ENCODE data around the gene SPACA7.
A peak's percentile ranks its signal among the peaks of the same experiment; 100 is the strongest.

SPACA7 gene

DNA sequence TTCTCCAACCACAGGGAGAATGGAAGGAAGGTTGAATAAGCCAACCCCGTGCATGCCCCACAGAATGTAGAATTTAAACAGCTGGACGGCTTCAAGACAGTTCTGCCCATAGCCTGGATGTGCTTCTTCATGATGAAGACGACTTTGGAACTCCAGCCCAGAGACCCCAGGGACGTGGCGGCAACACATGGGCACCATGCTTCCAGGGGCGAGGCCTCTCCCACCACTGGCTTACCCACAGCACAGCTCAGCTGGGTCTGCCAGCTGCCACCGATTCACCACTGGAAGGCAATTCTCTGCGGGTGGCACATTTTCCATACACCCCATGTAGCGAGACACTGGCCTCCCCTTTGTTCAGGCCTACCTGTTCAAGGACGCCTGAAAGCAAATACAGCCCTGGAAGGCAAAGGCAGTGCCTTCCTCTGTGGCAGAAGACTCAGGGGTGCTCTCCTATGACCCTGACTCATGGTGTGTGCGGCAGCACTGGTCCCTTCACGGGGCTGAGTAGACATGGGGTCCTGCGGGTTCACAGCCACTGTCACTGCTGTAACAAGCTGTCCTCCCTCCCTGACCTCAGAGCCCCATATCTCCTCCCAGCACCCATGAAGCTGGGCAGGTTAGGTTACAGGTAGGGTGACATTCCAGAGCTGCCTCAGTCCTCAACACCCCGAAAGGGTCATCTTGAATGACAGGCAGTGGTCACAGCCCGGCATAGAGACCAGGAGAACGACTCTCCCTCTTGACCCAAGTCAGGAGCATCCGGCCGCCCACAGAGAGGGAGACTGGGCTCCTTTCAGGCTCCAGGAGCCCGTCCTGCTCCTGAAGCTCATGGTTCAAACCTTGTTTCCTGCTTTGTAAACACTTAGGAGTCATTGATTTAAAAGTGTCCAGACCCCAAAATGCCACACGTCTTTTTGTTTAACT lies 72.7 kb downstream of the SPACA7 start:
- no peak for DNase-seq

DNA sequence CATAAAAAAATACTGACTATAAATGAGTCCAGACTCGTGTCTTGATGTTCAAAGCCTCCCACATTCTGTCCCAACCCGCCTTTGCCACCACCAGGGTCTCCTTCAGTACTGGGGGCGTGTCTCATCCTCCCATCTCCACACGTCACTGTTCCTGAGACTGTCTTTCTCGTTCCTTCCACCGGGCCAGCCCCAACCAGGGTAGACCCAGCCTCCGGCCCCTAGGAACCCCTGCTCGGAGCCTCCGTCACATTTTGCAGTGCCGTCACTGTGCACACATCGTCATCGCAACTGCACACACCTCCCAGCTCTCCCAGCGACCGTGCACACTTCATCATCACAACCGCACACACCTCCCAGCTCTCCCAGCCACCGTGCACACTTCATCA lies 73.4 kb downstream of the SPACA7 start:
- DNase-seq = no peak

DNA sequence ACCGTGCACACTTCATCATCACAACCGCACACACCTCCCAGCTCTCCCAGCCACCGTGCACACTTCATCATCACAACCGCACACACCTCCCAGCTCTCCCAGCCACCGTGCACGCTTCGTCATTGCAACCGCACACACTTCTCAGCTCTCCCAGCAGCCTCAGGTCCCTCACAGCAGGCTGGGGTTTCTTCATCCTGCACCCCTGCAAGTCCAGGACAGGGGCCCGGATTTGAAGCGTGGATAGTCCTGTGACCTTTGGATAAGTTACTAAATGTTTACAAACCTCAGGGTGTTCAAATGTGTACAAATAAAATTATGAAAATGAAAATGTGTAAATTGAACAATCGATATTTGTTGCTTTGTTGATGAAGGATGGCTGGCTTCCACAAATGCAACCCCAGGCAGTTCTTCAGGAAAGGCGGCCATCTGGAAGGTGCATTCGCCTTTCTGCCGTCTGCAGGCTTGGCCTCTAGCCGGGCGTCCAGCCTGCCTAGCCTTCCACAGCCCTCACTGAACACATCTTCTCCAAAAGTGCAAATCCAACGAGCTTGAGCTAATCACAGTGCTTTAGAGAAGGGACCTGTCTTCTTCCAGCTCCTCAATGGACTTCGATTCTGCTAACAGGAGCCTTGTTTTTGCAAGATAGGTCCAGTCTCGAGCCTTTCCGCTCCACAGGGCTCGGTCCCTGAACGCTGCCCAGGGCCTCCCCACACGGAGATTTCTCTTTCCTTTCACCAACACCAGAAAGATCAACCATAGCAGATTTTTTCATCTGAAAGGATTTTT lies 74.2 kb downstream of the SPACA7 start:
- no peak for DNase-seq

- peak; percentile 83 for DNase-seq
Measured at GRCh38 chr13:112450904-112451240, 74.7 kb downstream of the SPACA7 start.

- no peak for DNase-seq
Measured at GRCh38 chr13:112451512-112452379, 75.6 kb downstream of the SPACA7 start.

- DNase-seq = no peak
Measured at GRCh38 chr13:112452380-112453206, 76.4 kb downstream of the SPACA7 start.

DNA sequence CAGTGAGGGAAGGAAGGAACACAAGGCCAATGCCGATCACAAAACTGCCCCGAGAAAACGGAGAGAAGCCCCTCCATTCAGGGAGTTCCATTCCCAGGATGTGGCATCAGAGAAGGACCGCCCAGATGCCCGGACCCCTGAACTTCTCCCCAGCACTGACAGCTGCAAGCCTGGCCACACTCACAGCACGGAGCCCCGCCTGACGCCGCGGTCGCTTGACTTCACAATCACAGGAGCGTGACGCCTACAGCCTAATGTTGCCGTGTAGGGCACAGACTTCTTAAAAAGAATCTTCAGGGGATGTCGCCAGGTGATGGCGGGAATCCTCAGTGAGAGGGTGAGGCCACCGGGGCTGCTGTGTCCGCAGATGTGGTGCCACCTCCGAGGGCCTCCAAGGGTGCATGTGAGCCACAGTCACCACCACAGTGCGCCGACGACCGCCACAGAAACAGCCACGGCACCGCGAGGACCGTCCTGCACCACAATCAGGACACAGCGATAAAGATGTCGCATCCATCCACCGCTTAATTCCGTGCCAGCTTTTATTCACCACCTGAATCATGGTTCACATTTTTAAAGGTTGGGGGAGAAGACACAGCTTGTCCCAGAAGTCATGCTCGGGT lies 77.2 kb downstream of the SPACA7 start:
- DNase-seq = peak; percentile 38

DNA sequence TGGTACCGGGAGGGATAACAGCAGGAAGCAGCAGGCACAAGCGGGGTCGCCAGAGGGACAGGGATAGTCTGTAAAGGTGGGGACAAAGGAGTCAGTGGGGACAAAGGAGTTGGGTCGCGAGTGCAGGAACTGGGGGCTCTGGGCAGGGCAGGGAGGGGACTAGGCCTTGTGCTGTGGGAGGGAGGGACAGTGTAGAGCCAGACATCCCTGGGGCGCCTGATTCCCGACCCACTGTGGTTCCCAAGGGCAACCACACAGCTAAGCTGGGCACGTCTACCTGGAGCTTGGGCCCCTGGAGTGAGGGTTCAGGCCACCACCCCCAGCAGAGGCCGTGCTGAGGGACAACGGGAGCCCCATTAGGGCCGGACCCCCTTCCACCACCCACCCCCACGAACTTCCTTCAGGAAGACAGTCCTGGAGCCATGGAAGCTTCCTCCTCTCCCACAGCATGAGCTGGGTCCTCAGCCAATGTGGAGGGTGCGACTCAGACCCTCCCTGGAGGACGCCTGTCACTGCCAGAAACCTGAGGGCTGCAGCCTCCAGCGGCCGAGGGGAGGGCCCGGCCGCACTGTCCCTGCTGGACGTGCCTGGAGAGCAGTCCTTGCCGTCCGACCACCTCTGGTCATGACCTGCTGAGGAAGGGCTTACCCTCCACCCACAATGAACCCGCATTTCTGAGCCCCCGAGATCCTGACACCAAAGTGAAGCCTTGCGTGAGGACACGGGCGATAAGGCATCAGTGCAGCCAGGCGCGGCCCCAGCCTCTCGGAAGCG lies 77.9 kb downstream of the SPACA7 start:
- DNase-seq = no peak

DNA sequence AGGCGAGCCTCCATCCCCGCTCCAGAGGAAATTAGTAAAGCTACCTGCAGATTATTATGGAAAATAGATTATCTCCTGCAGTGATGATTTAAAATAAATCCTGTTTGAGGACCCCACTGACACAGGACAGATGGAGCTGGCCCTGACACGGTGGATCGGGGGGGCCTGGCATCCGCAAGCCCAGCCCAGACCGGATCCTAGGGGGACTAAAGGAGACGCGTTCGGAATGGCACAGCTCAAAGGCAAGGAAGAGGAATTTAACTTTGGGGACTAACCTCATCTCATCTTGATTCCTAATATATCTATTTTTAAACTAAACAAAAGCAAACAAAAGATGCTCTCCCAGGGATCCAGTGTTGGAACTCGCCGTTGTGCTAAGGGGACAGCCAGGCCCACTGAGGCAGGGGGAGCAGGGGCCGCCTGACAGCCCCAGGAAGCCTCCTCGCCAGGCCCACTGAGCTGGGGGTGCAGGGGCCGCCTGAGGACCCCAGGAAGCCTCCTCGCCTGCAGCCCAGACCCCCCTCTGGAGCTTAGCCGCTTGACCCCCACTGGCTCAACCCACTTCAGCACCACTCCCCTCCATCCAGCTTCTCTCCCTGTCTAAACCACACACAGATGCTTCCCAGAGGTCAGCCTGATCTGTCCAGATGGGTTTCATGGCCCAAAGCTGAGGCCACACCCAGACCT lies 78.6 kb downstream of the SPACA7 start:
- DNase-seq = no peak

GRCh38 chr13:112455476-112456059 lies 79.4 kb downstream of the SPACA7 start:
- DNase-seq = no peak

GRCh38 chr13:112456138-112457056 lies 80.2 kb downstream of the SPACA7 start:
- DNase-seq = no peak

GRCh38 chr13:112457081-112457480 lies 80.9 kb downstream of the SPACA7 start:
- no peak for DNase-seq

DNA sequence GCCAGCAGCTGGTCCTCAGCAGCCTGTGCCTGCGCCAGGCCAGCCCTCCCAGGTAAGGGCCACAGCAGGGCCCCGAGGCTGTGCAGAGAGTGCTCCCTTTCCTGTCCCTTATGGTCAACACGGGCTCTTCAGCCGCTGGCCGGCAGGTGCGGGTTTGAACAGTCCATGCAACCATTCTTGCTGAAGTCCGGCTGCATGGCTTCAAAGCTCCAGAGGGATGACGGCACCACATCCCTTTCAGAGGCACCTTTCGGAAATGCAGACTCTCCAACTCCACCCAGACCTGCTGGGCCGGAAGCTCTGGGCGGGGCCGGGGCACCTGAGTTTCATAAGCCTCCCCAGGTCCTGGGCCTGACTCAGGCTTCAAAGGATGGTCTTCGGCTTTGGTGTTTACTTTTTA lies 81.3 kb downstream of the SPACA7 start:
- DNase-seq = no peak

GRCh38 chr13:112462408-112462807 lies 86.3 kb downstream of the SPACA7 start:
- DNase-seq = no peak

GRCh38 chr13:112464720-112465119 lies 88.6 kb downstream of the SPACA7 start:
- DNase-seq = no peak

DNA sequence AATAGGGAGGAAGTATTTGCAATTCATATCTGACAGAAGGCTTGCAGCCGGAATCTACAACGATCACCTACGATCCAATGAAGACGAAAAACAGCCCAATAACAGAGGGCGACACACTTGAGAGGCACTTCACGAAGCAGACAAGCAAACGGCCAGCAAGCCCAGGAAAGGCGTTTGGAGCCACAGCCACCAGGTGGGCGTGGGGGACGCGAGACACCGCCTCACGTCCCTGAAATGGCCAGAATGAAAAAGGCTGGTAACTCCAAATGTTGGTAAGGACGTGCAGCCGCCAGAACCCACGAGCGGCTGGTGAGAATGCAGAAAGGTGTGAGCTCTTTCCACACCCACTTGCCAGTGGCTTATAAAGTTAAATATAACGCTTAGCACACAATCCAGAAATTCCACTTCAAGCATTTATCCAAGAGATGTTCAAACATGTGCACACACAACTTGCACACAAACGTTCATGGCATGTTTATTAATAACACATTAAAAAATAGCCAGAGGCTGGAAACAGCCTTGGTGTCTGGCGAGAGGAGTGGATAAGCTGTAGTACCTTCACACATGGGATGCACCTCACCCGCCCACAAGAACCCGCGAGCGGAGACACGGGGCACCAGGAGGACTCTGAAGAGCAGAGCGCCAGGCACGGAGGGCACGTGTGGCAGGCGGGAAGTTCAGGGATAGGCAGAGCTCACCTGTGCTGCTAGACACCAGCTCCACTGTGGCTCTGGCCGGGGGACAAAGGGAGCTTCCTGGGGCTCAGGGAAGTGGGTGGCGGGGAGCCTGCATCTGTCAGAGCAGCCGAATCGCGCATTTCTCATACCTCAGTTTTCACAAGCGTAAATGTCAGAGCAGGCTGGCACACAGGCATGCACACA lies 89.3 kb downstream of the SPACA7 start:
- no peak for DNase-seq

GRCh38 chr13:112466132-112467058 lies 90.2 kb downstream of the SPACA7 start:
- no peak for DNase-seq

Data from DMS79 treated with DMSO at 0.1 percent for 48 hours (cell line).